ENCODE results near the gene BSCL2.
A peak's percentile ranks its signal among the peaks of the same experiment; 100 is the strongest.

Gene BSCL2

GRCh38 chr11:62712861-62713260, 5.6 kb upstream of the BSCL2 start:
- no peak for ATAC-seq
- no peak for TF ChIP-seq ZNF70 (CRISPR knock-in tag; IDR thresholded peaks at IDR 0.05)
- TF ChIP-seq ZC3H10 (CRISPR knock-in tag; IDR thresholded peaks at IDR 0.05): no peak
- no peak for TF ChIP-seq ZNF565 (CRISPR knock-in tag; conservative IDR thresholded peaks at IDR 0.05; ENCODE audit: low read depth)
- TF ChIP-seq ZNF8 (CRISPR knock-in tag; IDR thresholded peaks at IDR 0.05): no peak
- no peak for TF ChIP-seq PATZ1 (CRISPR knock-in tag; IDR thresholded peaks at IDR 0.05; ENCODE audit: borderline replicate concordance)
- TF ChIP-seq SNAI2 (CRISPR knock-in tag; IDR thresholded peaks at IDR 0.05): no peak
- no peak for TF ChIP-seq TSHZ2 (CRISPR knock-in tag; IDR thresholded peaks at IDR 0.05)
- no peak for TF ChIP-seq TCF4 (CRISPR knock-in tag; IDR thresholded peaks at IDR 0.05; ENCODE audit: borderline replicate concordance)
- TF ChIP-seq ISL1 (CRISPR knock-in tag; IDR thresholded peaks at IDR 0.05): no peak
- no peak for TF ChIP-seq ARNTL (CRISPR knock-in tag; IDR thresholded peaks at IDR 0.05; ENCODE audit: borderline replicate concordance, low read depth)
- no peak for TF ChIP-seq ESRRG (CRISPR knock-in tag; IDR thresholded peaks at IDR 0.05)
- no peak for TF ChIP-seq POU6F1 (CRISPR knock-in tag; IDR thresholded peaks at IDR 0.05; ENCODE audit: borderline replicate concordance, low read depth)
- TF ChIP-seq OSR1 (CRISPR knock-in tag; IDR thresholded peaks at IDR 0.05): no peak
- no peak for TF ChIP-seq ZFP3 (CRISPR knock-in tag; IDR thresholded peaks at IDR 0.05)
- TF ChIP-seq CSRNP3 (CRISPR knock-in tag; IDR thresholded peaks at IDR 0.05): no peak
- no peak for TF ChIP-seq TOX (CRISPR knock-in tag; IDR thresholded peaks at IDR 0.05; ENCODE audit: borderline replicate concordance)

GRCh38 chr11:62712276-62712812, 5.1 kb upstream of the BSCL2 start:
- no peak for ATAC-seq
- TF ChIP-seq ZNF565 (CRISPR knock-in tag; conservative IDR thresholded peaks at IDR 0.05; ENCODE audit: low read depth) (no peak), BACH2 (CRISPR knock-in tag; IDR thresholded peaks at IDR 0.05; ENCODE audit: borderline replicate concordance) (no peak)

GRCh38 chr11:62710001-62710345, 2.7 kb upstream of the BSCL2 start:
- ATAC-seq: no peak

More at GRCh38 chr11:62710001-62710345, 2.7 kb upstream of the BSCL2 start:
- TF ChIP-seq CSRNP3 (CRISPR knock-in tag; IDR thresholded peaks at IDR 0.05): no peak
- TF ChIP-seq BACH2 (CRISPR knock-in tag; IDR thresholded peaks at IDR 0.05; ENCODE audit: borderline replicate concordance): no peak
- no peak for TF ChIP-seq GLIS3 (CRISPR knock-in tag; IDR thresholded peaks at IDR 0.05)
- TF ChIP-seq CREB5 (CRISPR knock-in tag; IDR thresholded peaks at IDR 0.05; ENCODE audit: low read depth): 0 out of 2 replicates have a peak, but pooled peaks have one; percentile 25
- TF ChIP-seq ZNF70 (CRISPR knock-in tag; IDR thresholded peaks at IDR 0.05): no peak
